ENCODE data around the gene APIP. TPM values are rescaled to one million over a fixed set of nuclear protein-coding genes. Genes with fewer than 3 reads are reported as not detected.

The APIP gene
- total and polyA plus RNA-seq, 10 of the 15 experiments (the other 5 are each of a cell fraction or from before 2014, with no cell fraction given) = 26.8 to 87.1 (median 52.8) TPM

GRCh38 chr11:34874202-34874601, 42.0 kb downstream of the APIP start:
- RAD21 ChIA-PET (ENCODE audit: unreplicated experiment) = no interaction called here
- WGBS (ENCODE audit: insufficient coverage, insufficient replicate concordance, low lambda C conversion rate, missing lambda C conversion rate) = 82% methylated on average over 4 of the region's 4 CpGs
- no peak overlapping the region for H3K4me2 ChIP-seq (ENCODE audit: control insufficient read depth, insufficient read depth)
- H3K4me1 ChIP-seq (ENCODE audit: control insufficient read depth, insufficient read depth, low read length) = no peaks in the 10 kb centered on the region
- POLR2A ChIA-PET = no interaction called here
- no peak overlapping the region for H3K27ac ChIP-seq (ENCODE audit: control insufficient read depth, insufficient read depth)
- no peak for FAIRE-seq
- no peak for ATAC-seq
- H3K79me2 ChIP-seq (ENCODE audit: control insufficient read depth, insufficient read depth, low read length) = no peaks in the 10 kb centered on the region
- H2AFZ ChIP-seq (ENCODE audit: control insufficient read depth, low read depth, low read length) = no peak overlapping the region
- in situ Hi-C loops (cut with MboI) = no loop called here
- H3K9ac ChIP-seq (ENCODE audit: control insufficient read depth, insufficient read depth, low read length) = no peak overlapping the region
- CTCF ChIA-PET = no interaction called here
- no TSS peak for BruUV-seq (replicated peaks)
- H3K4me3 ChIP-seq = no peak overlapping the region
- intact Hi-C loops (cut with micrococcal nuclease; ENCODE audit: unreplicated experiment) = no loop called here
- H3K27me3 ChIP-seq (replicated peaks in 1 of 2; ENCODE audit: control insufficient read depth in 2 of 2, insufficient read depth in 2 of 2, low read length in 1 of 2) = no peaks in the 10 kb centered on the region
- SMC1A ChIA-PET (ENCODE audit: uncharacterized antibody, unreplicated experiment) = no interaction called here
- no peaks in the 10 kb centered on the region for H4K20me1 ChIP-seq (ENCODE audit: control insufficient read depth, insufficient read depth)
- no peaks in the 10 kb centered on the region for H3K9me3 ChIP-seq (replicated peaks; ENCODE audit: control insufficient read depth, insufficient read depth, low read length)
- DNase-seq (ENCODE audit: low read depth, low spot score) = no peak
- H3K36me3 ChIP-seq (ENCODE audit: control insufficient read depth in 2 of 2, insufficient read depth in 2 of 2, low read length in 1 of 2) = no peaks in the 10 kb centered on the region
- TF ChIP-seq, protein P1, sequence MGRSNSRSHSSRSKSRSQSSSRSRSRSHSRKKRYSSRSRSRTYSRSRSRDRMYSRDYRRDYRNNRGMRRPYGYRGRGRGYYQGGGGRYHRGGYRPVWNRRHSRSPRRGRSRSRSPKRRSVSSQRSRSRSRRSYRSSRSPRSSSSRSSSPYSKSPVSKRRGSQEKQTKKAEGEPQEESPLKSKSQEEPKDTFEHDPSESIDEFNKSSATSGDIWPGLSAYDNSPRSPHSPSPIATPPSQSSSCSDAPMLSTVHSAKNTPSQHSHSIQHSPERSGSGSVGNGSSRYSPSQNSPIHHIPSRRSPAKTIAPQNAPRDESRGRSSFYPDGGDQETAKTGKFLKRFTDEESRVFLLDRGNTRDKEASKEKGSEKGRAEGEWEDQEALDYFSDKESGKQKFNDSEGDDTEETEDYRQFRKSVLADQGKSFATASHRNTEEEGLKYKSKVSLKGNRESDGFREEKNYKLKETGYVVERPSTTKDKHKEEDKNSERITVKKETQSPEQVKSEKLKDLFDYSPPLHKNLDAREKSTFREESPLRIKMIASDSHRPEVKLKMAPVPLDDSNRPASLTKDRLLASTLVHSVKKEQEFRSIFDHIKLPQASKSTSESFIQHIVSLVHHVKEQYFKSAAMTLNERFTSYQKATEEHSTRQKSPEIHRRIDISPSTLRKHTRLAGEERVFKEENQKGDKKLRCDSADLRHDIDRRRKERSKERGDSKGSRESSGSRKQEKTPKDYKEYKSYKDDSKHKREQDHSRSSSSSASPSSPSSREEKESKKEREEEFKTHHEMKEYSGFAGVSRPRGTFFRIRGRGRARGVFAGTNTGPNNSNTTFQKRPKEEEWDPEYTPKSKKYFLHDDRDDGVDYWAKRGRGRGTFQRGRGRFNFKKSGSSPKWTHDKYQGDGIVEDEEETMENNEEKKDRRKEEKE (IDR thresholded peaks at IDR 0.05) = no peak
- no peak for TF ChIP-seq POLR2A (IDR thresholded peaks at IDR 0.05; ENCODE audit: low read depth, low read length)
- no peak for TF ChIP-seq MYC (IDR thresholded peaks at IDR 0.05; ENCODE audit: insufficient read depth, insufficient read length, insufficient replicate concordance, low read length, severe bottlenecking)
- TF ChIP-seq ZNF207 (IDR thresholded peaks at IDR 0.05; ENCODE audit: borderline replicate concordance) = no peak
- TF ChIP-seq, protein P2, sequence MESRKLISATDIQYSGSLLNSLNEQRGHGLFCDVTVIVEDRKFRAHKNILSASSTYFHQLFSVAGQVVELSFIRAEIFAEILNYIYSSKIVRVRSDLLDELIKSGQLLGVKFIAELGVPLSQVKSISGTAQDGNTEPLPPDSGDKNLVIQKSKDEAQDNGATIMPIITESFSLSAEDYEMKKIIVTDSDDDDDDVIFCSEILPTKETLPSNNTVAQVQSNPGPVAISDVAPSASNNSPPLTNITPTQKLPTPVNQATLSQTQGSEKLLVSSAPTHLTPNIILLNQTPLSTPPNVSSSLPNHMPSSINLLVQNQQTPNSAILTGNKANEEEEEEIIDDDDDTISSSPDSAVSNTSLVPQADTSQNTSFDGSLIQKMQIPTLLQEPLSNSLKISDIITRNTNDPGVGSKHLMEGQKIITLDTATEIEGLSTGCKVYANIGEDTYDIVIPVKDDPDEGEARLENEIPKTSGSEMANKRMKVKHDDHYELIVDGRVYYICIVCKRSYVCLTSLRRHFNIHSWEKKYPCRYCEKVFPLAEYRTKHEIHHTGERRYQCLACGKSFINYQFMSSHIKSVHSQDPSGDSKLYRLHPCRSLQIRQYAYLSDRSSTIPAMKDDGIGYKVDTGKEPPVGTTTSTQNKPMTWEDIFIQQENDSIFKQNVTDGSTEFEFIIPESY (IDR thresholded peaks at IDR 0.05) = no peak
- TF ChIP-seq, protein P3, sequence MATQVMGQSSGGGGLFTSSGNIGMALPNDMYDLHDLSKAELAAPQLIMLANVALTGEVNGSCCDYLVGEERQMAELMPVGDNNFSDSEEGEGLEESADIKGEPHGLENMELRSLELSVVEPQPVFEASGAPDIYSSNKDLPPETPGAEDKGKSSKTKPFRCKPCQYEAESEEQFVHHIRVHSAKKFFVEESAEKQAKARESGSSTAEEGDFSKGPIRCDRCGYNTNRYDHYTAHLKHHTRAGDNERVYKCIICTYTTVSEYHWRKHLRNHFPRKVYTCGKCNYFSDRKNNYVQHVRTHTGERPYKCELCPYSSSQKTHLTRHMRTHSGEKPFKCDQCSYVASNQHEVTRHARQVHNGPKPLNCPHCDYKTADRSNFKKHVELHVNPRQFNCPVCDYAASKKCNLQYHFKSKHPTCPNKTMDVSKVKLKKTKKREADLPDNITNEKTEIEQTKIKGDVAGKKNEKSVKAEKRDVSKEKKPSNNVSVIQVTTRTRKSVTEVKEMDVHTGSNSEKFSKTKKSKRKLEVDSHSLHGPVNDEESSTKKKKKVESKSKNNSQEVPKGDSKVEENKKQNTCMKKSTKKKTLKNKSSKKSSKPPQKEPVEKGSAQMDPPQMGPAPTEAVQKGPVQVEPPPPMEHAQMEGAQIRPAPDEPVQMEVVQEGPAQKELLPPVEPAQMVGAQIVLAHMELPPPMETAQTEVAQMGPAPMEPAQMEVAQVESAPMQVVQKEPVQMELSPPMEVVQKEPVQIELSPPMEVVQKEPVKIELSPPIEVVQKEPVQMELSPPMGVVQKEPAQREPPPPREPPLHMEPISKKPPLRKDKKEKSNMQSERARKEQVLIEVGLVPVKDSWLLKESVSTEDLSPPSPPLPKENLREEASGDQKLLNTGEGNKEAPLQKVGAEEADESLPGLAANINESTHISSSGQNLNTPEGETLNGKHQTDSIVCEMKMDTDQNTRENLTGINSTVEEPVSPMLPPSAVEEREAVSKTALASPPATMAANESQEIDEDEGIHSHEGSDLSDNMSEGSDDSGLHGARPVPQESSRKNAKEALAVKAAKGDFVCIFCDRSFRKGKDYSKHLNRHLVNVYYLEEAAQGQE (IDR thresholded peaks at IDR 0.05; ENCODE audit: low read depth, low read length) = no peak
- TF ChIP-seq HDAC6 (IDR thresholded peaks at IDR 0.05; ENCODE audit: unreplicated experiment) = no peak
- TF ChIP-seq MTA3 (IDR thresholded peaks at IDR 0.05; ENCODE audit: borderline replicate concordance, low read length) = no peak
- no peak for TF ChIP-seq PAX8 (IDR thresholded peaks at IDR 0.05)
- no peak for TF ChIP-seq BMI1 (IDR thresholded peaks at IDR 0.05; ENCODE audit: borderline replicate concordance)
- no peak for TF ChIP-seq MEF2A (IDR thresholded peaks at IDR 0.05; ENCODE audit: insufficient read depth, low read depth, low read length)
- no peak for TF ChIP-seq KLF5 (IDR thresholded peaks at IDR 0.05; ENCODE audit: partially characterized antibody)
- TF ChIP-seq NR2C2 (IDR thresholded peaks at IDR 0.05; ENCODE audit: borderline replicate concordance, control insufficient read depth, insufficient read length, low read depth) = no peak
- TF ChIP-seq, protein P4, sequence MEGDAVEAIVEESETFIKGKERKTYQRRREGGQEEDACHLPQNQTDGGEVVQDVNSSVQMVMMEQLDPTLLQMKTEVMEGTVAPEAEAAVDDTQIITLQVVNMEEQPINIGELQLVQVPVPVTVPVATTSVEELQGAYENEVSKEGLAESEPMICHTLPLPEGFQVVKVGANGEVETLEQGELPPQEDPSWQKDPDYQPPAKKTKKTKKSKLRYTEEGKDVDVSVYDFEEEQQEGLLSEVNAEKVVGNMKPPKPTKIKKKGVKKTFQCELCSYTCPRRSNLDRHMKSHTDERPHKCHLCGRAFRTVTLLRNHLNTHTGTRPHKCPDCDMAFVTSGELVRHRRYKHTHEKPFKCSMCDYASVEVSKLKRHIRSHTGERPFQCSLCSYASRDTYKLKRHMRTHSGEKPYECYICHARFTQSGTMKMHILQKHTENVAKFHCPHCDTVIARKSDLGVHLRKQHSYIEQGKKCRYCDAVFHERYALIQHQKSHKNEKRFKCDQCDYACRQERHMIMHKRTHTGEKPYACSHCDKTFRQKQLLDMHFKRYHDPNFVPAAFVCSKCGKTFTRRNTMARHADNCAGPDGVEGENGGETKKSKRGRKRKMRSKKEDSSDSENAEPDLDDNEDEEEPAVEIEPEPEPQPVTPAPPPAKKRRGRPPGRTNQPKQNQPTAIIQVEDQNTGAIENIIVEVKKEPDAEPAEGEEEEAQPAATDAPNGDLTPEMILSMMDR (IDR thresholded peaks at IDR 0.05 in 2 of 3, conservative IDR thresholded peaks at IDR 0.05 in 1 of 3; ENCODE audit: control insufficient read depth in 2 of 3, extremely low read depth in 1 of 3, insufficient read depth in 1 of 3, low read depth in 3 of 3, low read length in 3 of 3) = no peak
- no peak for TF ChIP-seq RELA (IDR thresholded peaks at IDR 0.05; ENCODE audit: borderline replicate concordance, partially characterized antibody)
